ENCODE results near the gene SLC5A10.
"Not testable (repeated sequence)": the region's sequence is repeated elsewhere in the genome, so short reads cannot be mapped to it uniquely, and the experiment has no call there.

SLC5A10 gene

DNA sequence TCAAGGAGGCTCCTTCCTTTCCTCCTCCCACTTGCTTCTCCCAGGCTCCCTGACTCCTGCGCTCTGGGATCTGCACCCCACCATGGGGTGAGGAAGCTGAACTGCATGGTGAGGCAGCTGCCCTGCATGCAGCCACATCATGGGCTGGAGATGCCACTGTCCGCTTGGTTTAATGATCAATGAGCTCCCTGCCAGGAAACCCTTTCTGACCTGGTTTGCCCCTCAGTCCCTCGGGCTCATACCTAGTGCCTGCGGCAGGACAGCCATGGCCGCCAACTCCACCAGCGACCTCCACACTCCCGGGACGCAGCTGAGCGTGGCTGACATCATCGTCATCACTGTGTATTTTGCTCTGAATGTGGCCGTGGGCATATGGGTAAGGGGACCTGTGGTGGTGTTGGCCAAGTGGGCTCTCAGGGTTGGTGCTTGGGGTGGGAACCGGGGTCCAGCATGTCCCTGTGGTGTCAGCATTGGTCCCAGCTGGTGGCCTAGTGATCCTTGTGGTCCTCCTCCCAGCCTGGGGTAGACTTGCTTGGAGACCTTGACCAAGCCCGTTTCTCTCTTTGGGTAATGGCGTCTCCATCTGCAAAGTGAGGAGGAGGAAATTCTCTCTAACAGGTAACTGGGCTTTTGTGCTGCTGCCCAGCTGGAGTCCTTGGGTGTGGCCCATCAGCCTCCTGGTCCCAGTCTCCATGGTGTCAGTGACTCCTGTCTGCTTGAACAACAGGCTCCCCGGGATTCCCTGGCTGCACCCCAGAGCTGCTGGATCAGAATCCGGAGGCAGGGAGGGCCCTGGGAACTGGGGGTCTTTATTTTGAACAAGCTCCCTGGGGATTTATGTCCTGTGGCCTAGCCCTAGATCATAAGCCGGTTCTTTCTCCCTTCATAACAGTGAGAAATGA, at the start of gene SLC5A10:
Gene SLC5A10 (plus strand): TSS at position 225 of the 902 bp plus-strand sequence. CDS start 41 bp downstream, at position 266.
- no peak for DNase-seq

GRCh38 chr17:18904482-18904881, 47.5 kb upstream of the SLC5A10 start:
- no peak for DNase-seq

DNA sequence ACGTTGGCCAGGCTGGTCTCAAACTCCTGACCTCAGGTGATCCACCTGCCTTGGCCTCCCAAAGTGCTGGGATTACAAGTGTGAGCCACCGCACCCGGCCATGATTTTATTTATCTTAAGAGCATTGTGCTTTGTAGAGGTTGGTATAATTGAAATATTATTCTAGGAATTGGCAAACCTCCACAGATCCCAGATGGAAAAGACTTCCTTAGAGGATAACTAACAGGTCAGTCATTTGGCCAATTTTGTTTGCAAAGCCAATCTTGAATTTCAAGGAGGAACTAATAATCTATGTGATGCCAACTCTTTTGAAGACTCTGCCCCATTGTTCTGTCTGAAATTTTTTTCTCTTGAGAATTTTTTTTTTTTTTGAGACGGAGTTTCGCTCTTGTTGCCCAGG, 46.7 kb upstream of the SLC5A10 start:
- DNase-seq = no peak

DNA sequence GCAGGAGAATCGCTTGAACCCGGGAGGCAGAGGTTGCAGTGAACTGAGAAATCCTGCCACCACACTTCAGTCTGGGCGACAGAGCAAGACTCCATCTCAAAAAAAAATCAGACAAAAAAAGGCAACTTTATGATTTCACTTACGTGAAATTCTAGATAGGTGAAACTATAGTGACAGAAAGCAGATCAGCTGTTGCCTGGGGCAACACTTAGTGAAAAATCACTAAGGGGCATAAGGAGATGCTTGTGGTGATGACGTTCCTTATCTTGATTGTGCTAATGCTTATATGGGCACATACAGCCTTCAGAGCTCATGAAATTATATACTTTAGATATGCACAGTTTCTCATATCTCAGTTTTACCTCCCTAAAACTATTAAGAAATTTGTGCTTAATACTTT, 41.6 kb upstream of the SLC5A10 start:
- no peak for DNase-seq

GRCh38 chr17:18910881-18911280, 41.1 kb upstream of the SLC5A10 start:
- DNase-seq = no peak

GRCh38 chr17:18916816-18917500, 35.0 kb upstream of the SLC5A10 start:
- DNase-seq = no peak

DNA sequence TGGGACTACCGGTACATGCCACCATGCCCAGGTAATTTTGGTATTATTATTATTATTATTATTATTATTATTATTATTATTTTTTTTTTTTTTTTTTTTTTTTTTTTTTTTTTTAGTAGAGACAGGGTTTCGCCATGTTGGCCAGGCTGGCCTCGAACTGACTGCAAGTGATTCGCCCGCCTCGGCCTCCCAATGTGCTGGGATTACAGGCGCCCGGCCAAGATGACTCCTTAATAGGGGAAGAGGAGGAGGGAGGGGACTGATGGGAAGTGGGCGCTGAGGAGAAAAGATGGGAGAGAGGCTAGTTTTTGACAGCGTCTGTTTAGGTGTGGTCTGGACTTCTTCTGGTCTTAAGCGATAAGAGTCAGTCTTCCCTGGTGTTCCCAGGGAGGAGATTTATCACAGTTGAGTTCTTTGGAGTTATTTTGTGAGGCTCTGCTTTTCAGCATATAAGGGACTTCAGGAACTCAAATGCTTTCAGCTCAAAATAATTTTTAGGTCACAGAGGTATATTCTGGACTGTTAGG, 34.4 kb upstream of the SLC5A10 start:
- no peak for DNase-seq

- DNase-seq = no peak
Observed at GRCh38 chr17:18919963-18920362, 32.0 kb upstream of the SLC5A10 start.

DNA sequence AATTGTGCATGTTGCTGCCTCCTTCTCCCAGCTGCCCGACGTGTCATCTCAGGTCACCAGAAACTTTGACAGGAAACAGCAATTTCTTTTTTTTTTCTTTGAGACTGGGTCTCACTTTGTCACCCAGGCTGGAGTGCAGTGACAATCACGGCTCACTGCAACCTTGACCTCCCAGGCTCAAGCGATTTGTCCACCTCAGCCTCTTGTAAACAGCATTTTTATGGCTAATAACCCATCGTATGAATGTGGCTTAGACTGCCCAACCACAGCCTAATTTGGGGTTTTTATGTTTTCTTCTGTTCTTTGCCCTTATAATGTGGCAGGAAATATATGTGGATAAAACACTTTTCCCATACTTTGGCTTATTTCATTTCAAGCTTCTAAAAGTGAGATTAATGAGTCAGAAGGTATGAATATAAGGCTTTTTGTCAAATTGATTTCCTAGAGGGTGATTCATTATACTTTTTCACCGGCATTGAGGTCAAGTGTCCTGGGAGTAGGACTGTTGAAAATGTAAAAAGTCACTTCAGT, 31.0 kb upstream of the SLC5A10 start:
- DNase-seq = no peak

GRCh38 chr17:18921485-18921884, 30.5 kb upstream of the SLC5A10 start:
- DNase-seq = no peak

DNA sequence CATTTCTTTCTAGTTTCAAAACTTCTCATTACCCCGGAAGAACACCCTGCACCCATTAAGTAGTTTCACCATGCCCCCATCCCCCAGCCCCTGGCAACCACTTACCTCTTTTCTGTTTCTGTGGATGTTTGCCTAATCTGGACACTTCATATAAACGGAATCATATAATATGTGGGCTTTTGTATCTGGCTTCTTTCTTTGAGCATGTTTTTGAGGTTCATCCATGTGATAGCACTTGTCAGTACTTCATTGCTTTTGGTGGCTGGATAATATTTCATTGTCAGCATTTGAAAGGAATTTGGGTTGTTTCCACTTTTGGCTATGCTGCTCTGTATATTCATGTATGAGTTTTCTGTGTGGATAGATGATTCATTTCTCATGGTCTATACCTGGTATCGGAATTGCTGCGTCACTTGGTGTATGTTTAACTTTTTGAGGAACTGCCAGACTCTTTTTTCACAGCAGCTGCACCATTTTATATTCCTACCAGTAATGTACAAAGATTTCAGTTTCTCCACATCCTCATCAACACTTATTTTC, 30.0 kb upstream of the SLC5A10 start:
- DNase-seq = no peak

DNA sequence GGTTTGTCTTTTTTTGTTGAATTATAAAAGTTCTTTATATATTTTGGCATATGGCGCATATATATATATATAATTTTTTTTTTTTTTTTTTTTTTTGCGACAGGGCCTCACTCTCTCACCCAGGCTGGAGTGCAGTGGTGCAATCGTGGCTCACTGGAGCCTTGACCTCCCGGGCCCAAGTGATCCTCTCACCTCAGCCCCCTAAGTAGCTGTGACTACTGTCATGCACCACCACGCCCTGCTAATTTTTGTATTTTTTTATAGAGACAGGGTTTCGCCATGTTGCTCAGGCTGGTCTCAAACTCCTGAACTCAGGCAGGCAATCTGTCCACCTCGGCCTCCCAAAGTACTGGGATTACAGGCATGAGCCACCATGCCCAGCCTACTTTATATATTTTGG, 29.4 kb upstream of the SLC5A10 start:
- DNase-seq = not testable (repeated sequence)

- DNase-seq = no peak
Observed at GRCh38 chr17:18925187-18925586, 26.8 kb upstream of the SLC5A10 start.

DNA sequence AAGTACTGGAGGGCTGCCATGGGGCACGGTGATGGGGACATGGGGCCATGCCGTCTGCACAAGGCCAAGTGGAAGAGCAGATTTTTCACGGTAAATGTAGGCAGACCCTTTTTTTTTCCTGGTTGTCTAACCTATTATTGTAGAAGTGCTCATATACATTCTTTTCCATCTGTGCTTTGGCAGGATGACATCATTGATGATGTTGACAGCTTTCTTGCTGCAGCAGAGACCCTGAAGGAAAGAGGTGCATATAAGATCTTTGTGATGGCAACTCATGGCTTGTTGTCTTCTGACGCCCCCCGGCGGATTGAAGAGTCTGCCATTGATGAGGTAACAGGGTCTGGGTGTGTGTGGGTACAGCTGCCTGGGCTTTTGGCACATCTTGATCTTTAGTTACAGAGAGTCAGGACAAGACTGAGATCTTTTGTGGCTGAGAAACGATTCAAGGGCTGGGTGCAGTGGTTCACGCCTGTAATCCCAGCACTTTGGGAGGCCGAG, 23.3 kb upstream of the SLC5A10 start:
- DNase-seq = no peak

DNA sequence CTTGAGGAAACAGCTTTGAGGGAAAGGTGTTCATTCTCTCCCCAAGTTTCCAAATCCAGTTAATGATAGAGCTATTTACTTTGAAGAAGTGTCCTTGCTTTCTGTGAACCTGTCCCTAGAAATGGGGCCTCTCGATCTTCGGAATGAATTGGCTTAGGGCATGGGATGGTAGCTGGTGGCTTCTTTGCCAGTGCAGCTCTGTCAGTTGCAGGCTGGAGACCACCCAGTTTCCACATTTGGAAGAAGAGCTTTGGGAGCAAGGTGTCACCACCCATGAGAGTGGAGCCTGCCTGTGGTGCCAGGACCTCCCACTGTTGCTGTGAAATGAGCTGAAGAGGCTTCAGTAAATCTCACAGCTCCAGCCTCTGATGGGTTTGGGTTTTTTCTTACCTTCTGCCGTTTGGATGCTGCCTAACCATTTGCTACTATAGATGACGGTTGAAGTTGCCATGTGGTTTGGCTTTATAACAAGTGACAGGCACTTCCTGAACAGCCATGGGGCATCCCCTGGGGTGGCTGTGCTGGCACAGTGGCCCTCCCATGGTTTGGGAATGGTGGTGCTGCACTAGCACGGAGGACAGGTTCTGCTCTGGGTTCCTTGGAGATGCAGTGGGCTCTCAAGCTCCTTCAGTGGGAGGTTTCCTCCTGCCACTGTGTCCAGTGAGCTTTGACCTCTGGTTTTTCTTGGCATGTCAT, 19.5 kb upstream of the SLC5A10 start:
- DNase-seq = no peak

DNA sequence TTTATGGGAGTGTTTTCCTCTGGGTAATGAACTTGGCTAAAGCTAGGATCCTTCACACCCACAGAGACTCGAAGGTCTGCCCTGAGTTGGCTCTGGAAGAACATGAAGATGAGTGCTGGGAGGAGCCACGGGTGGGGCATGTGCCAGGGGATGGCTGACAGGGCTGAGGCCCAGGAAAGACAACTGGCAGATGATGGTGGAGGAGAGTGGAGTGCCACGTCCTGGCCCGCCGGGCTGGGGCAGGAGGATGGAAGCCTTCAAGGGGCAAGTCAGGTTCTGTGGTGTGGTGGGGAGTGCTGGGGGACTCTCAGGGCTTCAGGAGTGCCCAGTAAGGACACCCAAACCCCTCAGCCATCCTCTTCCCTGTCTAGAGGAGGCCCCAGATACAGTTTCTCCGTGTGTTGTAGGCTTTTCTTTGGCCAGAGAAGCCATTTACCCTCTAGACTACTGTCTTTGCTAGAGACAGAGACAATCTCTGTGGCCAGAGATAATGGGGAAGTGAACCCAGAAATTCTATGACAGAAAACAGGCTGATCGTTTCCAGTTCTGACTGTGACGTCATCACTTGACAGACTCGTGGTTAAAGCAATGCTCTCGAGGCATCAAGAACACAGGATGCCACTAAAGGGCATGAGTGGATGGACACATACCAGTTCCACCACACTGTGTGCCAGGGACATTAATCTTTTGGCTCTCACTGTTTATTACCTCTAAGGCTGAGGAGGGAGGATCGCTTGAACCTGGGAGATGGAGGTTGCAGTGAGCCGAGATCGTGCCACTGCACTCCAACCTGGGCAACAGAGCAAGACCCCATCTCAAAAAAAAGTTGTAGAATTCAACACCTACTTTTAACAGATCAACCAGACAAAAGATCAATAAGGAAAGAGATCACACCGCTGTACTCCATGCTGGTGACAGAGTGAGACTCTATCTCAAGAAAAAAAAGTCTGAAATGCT, 18.6 kb upstream of the SLC5A10 start:
- DNase-seq = no peak

- DNase-seq = no peak
Observed at GRCh38 chr17:18937981-18938691, 13.8 kb upstream of the SLC5A10 start.

DNA sequence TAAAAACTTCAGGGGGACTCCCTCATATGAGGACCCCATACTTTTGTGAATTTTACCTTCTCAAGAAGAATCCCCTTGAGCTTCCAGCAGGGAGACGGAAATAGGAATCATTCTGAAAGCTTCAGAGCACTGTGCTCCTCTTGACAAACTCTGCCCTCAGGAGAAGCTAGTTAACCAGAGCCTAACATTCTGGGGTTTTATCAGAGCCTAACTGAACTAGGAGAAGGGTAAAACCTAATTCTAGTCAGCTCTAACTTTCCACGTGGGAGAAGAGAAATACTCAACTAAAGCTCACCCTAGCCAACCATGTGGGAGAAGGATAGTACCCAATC, 13.3 kb upstream of the SLC5A10 start:
- DNase-seq = no peak

DNA sequence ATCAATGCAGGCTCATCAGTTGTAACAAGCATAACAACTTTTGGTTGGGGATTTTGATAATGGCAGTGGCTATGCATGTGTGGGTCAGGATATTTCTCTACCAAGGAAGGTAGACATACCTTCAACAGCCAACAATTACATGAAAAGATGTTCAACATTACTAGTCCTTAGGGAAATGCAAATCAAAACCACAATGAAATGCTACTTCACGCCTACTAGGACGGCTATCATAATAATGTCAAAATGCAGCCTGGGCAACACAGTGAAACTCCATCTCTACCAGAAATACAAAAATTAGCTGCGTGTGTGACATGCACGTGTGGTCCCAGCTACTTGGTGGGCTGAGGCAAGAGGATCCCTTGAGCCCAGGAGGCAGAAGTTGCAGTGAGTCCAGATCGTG, 7.3 kb upstream of the SLC5A10 start:
- no peak for DNase-seq
